ENCODE results near the gene CCDC39.
"Not testable (repeated sequence)": the region's sequence is repeated elsewhere in the genome, so short reads cannot be mapped to it uniquely, and the experiment has no call there.

Gene CCDC39

DNA sequence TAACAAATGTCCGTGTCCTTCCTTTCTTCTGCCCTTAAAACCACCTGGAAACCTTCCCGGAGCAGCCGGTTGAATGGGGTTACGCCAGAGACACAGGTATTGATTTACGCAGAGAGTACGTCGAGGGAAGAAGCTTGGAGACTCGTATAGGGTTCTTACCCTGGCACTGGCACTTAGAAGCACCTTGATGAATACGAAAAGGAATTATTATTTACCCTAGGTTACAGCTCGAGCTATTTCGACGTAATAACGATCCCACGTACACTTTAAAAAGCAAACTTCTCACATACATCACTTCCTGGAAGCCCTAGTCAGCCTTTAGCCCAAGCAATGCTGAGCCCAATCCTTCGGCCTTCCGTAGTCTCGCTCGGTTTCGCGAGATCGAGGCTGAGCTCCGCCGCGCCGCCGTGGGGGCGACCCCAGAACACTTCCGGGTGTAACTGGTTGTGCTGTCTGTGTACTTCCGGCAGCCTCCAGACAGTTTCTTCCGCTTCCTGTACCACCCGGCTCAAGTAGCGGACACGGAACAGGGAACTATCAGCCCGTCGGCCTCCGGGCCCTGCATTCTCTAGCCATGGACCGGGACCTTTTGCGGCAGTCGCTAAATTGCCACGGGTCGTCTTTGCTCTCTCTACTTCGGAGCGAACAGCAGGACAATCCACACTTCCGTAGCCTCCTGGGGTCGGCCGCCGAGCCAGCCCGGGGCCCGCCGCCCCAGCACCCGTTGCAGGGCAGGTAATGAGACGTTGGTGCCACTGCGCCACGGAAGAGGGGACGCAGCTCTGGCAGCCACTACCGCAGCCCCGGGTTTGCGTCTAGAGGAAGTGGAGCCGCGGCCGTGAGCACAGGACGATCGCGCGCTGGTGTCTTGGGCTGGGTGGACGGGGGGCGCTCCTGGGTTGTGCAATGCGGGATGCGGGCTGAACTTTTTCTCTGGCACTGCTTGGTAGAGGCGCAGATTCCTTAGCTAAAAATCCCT is 77.3 kb downstream of the CCDC39 start, which contains the start of gene TTC14:
Gene TTC14, plus strand, starts transcription at position 476 of the 979 bp plus-strand sequence. Its CDS starts 99 bp downstream, at position 575.
- peak; percentile 93 to 95 for DNase-seq
- TF ChIP-seq GATA1 (IDR thresholded peaks at IDR 0.05; ENCODE audit: low read depth, low read length) (no peak), POLR2A (IDR thresholded peaks at IDR 0.05; ENCODE audit: low read length) (peak; percentile 92)

DNA sequence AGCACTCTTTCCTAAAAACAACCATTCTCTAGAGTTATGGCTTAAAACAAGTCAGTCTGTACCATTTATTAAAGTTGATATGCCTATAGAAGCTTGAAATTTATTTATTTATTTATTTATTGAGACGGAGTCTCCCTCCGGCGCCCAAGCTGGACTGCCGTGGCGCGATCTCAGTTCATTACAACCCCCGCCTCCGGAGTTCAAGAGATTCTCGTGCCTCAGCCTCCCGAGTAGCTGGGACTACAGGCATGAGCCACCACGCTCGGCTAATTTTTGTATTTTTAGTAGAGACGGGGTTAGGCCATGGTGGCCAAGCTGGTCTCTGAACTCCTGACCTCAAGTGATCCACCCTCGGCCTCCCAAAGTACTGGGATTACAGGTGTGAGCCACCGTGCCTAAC is 78.8 kb downstream of the CCDC39 start:
- no peak for DNase-seq
- TF ChIP-seq GATA1 (IDR thresholded peaks at IDR 0.05; ENCODE audit: low read depth, low read length) = no peak
- no peak for TF ChIP-seq POLR2A (IDR thresholded peaks at IDR 0.05; ENCODE audit: low read length)

DNA sequence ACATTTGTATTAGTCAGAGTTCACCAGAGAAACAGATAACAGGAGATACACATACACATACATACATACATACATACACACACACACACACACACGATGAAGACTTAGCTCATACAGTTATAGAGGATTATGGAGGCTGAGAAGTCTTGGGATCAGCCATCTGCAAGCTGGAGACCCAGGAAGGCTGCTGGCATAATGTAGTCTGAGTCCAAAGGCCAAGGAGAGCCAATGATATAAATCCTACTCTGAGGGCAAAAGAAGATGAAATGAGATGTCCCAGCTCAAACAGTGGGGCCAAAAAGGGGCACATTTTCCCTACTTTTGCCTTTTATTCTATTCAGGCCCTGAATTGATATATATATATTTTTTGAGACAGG is 83.7 kb downstream of the CCDC39 start:
- TF ChIP-seq GATA1 (IDR thresholded peaks at IDR 0.05; ENCODE audit: low read depth, low read length) (no peak), POLR2A (IDR thresholded peaks at IDR 0.05; ENCODE audit: low read length) (no peak)
- DNase-seq = no peak

DNA sequence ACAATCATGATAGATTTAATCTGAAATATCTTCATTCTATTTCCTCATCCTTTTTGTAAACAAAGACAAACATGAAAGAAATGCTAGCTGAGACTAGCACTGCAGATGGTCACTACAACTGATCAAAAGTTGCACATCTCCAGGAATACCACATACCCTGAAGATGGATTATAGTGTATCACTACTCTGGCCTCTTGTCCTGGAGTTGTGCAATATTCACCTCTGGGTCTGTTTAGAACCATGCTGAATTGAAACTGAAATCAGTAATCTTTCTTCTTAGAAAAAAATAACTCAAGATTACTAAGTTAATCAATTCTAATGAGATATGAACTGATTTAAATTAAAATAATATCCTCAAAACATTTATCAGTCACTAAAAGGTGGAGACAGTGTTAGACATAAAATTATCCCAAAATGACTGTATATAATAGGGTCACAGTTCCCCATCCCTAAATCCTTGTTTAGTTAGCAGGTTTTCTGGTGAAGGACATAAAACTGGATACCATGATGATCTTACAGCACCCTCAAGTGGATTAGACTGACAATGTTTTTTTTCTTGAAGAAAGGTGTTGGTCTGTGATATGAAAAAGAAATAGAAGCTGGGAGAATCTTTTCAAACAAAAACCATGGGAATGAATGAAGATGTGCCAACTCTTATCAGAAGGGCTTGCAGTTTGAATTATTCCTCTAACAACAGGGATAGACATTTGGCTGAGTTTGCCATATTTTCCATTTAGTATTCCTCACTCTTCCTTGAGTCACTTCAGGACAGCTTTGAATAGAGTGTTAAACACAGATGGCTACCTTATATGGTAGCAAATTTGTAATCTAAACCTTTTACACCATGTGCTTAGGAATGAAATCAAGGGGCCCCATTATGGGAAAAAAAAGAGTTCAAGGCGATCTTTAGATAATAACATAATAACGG is 84.4 kb downstream of the CCDC39 start:
- TF ChIP-seq POLR2A (IDR thresholded peaks at IDR 0.05; ENCODE audit: low read length) = no peak
- TF ChIP-seq GATA1 (IDR thresholded peaks at IDR 0.05; ENCODE audit: low read depth, low read length) = no peak
- DNase-seq = peak; percentile 20 to 23

DNA sequence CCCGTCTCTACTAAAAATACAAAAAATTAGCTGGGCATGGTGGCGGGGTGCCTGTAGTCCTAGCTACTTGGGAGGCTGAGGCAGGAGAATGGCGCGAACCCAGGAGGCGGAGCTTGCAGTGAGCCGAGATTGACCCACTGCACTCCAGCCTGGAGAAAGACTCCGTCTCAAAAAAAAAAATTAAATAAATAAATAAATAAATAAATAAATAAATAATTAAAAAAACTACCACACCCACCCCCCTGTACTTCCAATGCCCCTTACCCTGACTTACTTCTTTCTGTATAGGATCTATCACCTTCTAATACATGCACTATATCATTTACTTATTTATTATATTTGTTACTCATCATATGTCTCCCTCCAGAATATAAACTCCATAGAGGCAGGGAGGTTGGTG is 85.7 kb downstream of the CCDC39 start:
- not testable (repeated sequence) for DNase-seq

DNA sequence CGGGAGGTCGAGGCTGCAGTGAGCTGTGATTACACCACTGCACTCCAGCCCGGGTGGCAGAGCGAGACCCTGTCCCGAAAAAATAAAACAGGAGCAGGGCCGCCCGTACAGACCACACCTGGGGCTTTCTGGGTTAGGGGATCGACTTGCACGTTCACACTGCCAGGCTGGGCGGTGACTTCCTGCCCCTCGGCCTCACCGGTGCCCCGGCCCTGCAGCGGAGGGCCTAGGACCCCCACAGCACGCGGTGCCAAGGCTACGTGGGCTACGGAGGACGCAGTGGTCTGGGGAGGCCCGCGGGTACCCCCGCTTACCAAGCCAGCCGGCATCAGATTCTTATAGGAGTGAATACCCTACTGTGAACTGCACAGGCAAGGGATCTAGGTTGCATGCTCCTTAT is 88.9 kb downstream of the CCDC39 start:
- no peak for DNase-seq
- TF ChIP-seq GATA1 (IDR thresholded peaks at IDR 0.05; ENCODE audit: low read depth, low read length) (no peak), POLR2A (IDR thresholded peaks at IDR 0.05; ENCODE audit: low read length) (no peak)

DNA sequence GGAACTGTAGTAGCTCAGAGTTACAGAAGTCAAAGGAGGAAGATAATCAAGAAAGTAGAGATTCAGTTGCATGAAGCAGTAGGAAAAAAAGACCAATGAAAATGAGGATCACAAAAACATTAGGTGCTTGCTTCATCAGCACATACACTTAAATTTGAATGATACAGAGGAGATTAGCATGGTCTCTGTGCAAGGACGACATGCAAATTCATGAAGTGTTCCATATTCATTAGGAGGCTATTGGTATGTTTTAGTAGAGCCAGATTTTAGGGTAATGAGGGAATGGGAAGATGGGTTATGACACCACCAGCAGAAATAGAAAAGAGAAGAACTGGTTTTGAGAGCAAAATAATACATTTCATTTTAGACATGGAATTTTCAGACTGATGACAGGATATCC is 98.4 kb downstream of the CCDC39 start:
- no peak for DNase-seq
- no peak for TF ChIP-seq POLR2A (IDR thresholded peaks at IDR 0.05; ENCODE audit: low read length)
- no peak for TF ChIP-seq GATA1 (IDR thresholded peaks at IDR 0.05; ENCODE audit: low read depth, low read length)

DNA sequence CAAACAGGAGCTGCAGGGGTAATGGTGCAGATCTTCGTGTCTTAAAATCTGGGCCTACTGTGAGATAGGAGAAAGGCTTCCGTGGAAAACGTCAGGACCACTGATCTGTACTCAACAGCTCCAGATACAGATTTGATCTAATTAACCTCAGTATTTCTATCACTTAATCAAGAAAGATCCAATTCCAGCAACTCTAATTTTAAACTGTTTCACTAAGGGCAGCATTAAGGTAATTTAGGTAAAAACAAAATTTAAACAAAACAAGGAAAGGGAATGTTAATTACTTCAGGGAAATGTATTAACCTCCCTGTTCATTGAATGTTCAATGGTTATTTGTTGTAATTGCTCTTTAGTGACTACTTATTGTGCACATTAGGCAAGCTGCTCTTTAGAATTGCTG is 103.7 kb downstream of the CCDC39 start:
- TF ChIP-seq POLR2A (IDR thresholded peaks at IDR 0.05; ENCODE audit: low read length) (no peak), GATA1 (IDR thresholded peaks at IDR 0.05; ENCODE audit: low read depth, low read length) (no peak)
- no peak for DNase-seq

DNA sequence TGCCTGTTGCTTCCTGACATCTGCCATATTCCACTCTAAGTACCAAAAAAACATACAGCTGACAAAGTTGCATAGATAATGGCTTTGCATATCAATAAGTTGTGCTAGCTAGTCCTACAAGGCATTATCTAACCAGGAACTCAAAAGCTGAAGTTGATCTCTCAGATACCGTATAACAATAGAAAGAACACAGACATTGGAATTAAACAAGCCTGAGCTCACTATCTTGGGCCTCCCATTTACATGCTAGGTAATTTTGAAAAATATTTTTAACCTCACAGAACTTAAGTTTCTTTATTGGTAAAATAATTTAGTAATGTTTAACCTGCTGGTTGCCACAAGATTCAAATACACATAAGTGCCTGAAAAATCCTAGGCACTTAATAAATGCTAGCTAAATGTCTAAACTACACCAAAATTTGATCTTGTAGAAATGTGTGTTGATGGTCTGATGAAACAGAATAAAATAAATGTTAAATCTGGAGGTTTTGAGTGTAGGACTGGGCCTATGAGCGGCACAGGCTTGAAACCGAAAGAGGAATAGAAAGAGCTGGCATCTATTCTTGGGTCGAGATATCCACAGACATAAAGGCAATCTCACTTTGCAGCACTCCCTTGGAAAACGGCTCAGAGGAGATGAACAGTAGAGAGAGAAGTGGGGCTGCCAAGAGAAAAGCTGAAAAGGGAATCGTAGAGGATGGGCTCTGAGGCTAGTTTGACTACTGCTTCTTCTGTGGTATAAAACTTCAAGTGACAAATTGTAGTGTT is 107.3 kb downstream of the CCDC39 start:
- no peak for TF ChIP-seq POLR2A (IDR thresholded peaks at IDR 0.05; ENCODE audit: low read length)
- no peak for TF ChIP-seq GATA1 (IDR thresholded peaks at IDR 0.05; ENCODE audit: low read depth, low read length)

DNA sequence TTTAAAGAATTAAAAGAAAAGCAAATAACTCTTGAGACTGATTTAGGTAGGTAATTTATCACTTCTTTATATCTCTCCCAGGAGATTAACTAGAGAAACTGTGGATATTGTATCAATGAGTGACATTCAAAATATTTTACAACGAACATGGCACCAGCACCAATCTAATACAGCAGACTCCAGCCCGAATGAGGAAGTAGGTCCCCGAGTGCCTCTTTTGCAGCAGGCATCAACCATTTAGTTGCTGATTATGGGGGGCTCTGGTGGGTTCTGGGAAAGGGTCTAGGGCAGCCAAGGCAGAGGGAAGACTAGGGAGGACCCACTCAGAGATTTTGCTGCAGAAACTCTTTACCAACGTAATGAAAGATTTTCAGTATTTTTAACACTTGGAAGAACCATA is 109.1 kb downstream of the CCDC39 start:
- TF ChIP-seq GATA1 (IDR thresholded peaks at IDR 0.05; ENCODE audit: low read depth, low read length) = no peak
- no peak for DNase-seq

More for the DNA sequence above, 107.3 kb downstream of the CCDC39 start:
- no peak for DNase-seq

DNA sequence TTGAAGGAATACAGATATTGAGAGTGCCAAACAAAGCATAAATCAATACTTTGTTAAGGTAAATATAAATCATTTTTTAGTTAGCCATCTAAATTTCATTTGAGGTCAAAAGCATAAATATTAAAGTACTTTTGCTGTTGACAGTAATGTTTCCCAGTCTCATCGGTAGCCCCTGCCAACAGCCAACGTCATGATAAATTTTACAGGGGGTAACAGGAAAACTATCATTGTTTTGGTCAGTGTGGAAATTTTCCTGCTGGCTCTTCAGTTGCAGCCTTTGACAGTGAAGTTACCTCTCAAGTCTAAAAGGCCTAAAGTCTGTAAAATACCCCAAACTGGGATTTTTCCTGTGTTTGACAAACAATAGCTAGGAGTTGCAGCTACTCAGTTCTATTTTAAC is 114.6 kb downstream of the CCDC39 start:
- no peak for TF ChIP-seq GATA1 (IDR thresholded peaks at IDR 0.05; ENCODE audit: low read depth, low read length)
- no peak for DNase-seq

Measured in erythroblast (primary cell).